HEK293 (cell line): ENCODE data around the gene CCN2.

Source experiments
- CTCF ChIA-PET: fragments of 350-600 bp; formaldehyde crosslinking; extraction: SDS; loops from one replicate; lab custom pipeline; 2021; ENCODE audit warnings: antibody characterized with exemption; lab: Yijun Ruan, JAX
- POLR2A ChIA-PET: fragments of 300-600 bp; formaldehyde crosslinking; extraction: SDS; loops from one replicate; lab custom pipeline; 2020; ENCODE audit warnings: antibody characterized with exemption, inconsistent platforms; lab: Yijun Ruan, JAX
- H3K27ac ChIP-seq: fragments of 200-500 bp; sonication (Bioruptor generic); 2 replicates; pipeline ENCODE4 v1.5.1; 2014; ENCODE audit warnings: low read depth, low read length, control low read depth, inconsistent platforms; ENCODE audit errors: extremely low read depth
- H3K36me3 ChIP-seq, 2 experiments: fragments of 200-500 bp in 1 of 2; sonication (Bioruptor generic) in 1 of 2; 1 replicate in 1 of 2; 2 replicates in 1 of 2; pipeline ENCODE4 v1.5.1; 2014 to 2017; ENCODE audit warnings: inconsistent platforms in 2 of 2, low read length in 2 of 2; ENCODE audit not compliant: control insufficient read depth in 2 of 2, insufficient read depth in 1 of 2
- H3K4me1 ChIP-seq: fragments of 200-500 bp; sonication (Bioruptor generic); 2 replicates; pipeline ENCODE4 v1.5.1; 2014; ENCODE audit warnings: mild to moderate bottlenecking, low read length, inconsistent platforms; ENCODE audit not compliant: control insufficient read depth, insufficient read depth
- H3K4me3 ChIP-seq: 2 replicates; pipeline ENCODE4 v1.5.1; 2011; ENCODE audit warnings: low read depth, mild to moderate bottlenecking, control low read depth, low read length, moderate library complexity
- H3K9me3 ChIP-seq: fragments of 200-500 bp; sonication (Bioruptor generic); 2 replicates; pipeline ENCODE4 v1.5.1; 2014; ENCODE audit warnings: low read depth, low read length, inconsistent platforms; ENCODE audit not compliant: control insufficient read depth, insufficient read depth
- BCL11A ChIP-seq: fragments of 450-650 bp; formaldehyde crosslinking; IDR thresholded peaks from 2 replicates; pipeline ENCODE4 v1.5.1; 2016; ENCODE audit warnings: low read depth, missing biosample characterization, missing genetic modification characterization
- HOXD13 ChIP-seq: sonication (generic); formaldehyde crosslinking; IDR thresholded peaks from 2 replicates; pipeline ENCODE4 v1.8.0; 2022; ENCODE audit warnings: missing genetic modification reagents, borderline replicate concordance
- KLF1 ChIP-seq: fragments of 450-650 bp; formaldehyde crosslinking; IDR thresholded peaks from 2 replicates; pipeline ENCODE4 v1.5.1; 2016; ENCODE audit warnings: missing biosample characterization, missing genetic modification characterization
- KLF7 ChIP-seq: fragments of 450-650 bp; formaldehyde crosslinking; IDR thresholded peaks from 2 replicates; pipeline ENCODE4 v1.5.1; 2016; ENCODE audit warnings: missing biosample characterization, missing genetic modification characterization, borderline replicate concordance
- MEIS1 ChIP-seq: sonication (generic); formaldehyde crosslinking; IDR thresholded peaks from 2 replicates; pipeline ENCODE4 v1.8.1; 2022; ENCODE audit warnings: missing genetic modification reagents, mild to moderate bottlenecking, borderline replicate concordance
- REPIN1 ChIP-seq: fragments of 450-650 bp; formaldehyde crosslinking; IDR thresholded peaks from 2 replicates; pipeline ENCODE4 v1.5.1; 2017; ENCODE audit warnings: missing biosample characterization, missing genetic modification characterization, low read depth
- REST ChIP-seq: fragments of 450-650 bp; formaldehyde crosslinking; IDR thresholded peaks from 2 replicates; pipeline ENCODE4 v1.5.1; 2016; ENCODE audit warnings: missing biosample characterization, missing genetic modification characterization
- SP2 ChIP-seq: fragments of 450-650 bp; formaldehyde crosslinking; IDR thresholded peaks from 2 replicates; pipeline ENCODE4 v1.5.1; 2016; ENCODE audit warnings: missing biosample characterization, missing genetic modification characterization
- TRIM28 ChIP-seq: IDR thresholded peaks from 2 replicates; pipeline ENCODE4 v1.6.1; 2011; ENCODE audit warnings: low read length, control low read depth, borderline replicate concordance
- ZNF133 ChIP-seq: fragments of 450-650 bp; formaldehyde crosslinking; IDR thresholded peaks from 2 replicates; pipeline ENCODE4 v1.5.1; 2016; ENCODE audit warnings: missing biosample characterization, missing genetic modification characterization
- ZNF157 ChIP-seq: fragments of 450-650 bp; formaldehyde crosslinking; IDR thresholded peaks from 2 replicates; pipeline ENCODE4 v1.5.1; 2016; ENCODE audit warnings: missing biosample characterization, missing genetic modification characterization
- ZNF19 ChIP-seq: fragments of 450-650 bp; formaldehyde crosslinking; IDR thresholded peaks from 2 replicates; pipeline ENCODE4; 2016; ENCODE audit warnings: missing biosample characterization, missing genetic modification characterization, low read depth
- ZNF2 ChIP-seq: fragments of 450-650 bp; formaldehyde crosslinking; IDR thresholded peaks from 2 replicates; pipeline ENCODE4 v1.5.1; 2016; ENCODE audit warnings: missing biosample characterization, missing genetic modification characterization
- ZNF202 ChIP-seq: fragments of 450-650 bp; formaldehyde crosslinking; IDR thresholded peaks from 2 replicates; pipeline ENCODE4 v1.5.1; 2016; ENCODE audit warnings: missing biosample characterization, missing genetic modification characterization, borderline replicate concordance
- ZNF239 ChIP-seq: fragments of 450-650 bp; formaldehyde crosslinking; IDR thresholded peaks from 2 replicates; pipeline ENCODE4 v1.5.1; 2016; ENCODE audit warnings: missing biosample characterization, missing genetic modification characterization
- ZNF26 ChIP-seq: fragments of 450-650 bp; formaldehyde crosslinking; IDR thresholded peaks from 2 replicates; pipeline ENCODE4 v1.5.1; 2016; ENCODE audit warnings: missing biosample characterization, missing genetic modification characterization
- ZNF37A ChIP-seq: fragments of 450-650 bp; IDR thresholded peaks from 2 replicates; pipeline ENCODE4 v1.5.1; 2018; ENCODE audit warnings: missing biosample characterization, missing genetic modification characterization
- ZNF48 ChIP-seq: fragments of 450-650 bp; formaldehyde crosslinking; IDR thresholded peaks from 2 replicates; pipeline ENCODE4 v1.5.1; 2016; ENCODE audit warnings: missing biosample characterization, missing genetic modification characterization
- ZNF510 ChIP-seq: fragments of 450-650 bp; formaldehyde crosslinking; IDR thresholded peaks from 2 replicates; pipeline ENCODE4 v1.5.1; 2018; ENCODE audit warnings: mild to moderate bottlenecking, missing genetic modification characterization, missing biosample characterization; ENCODE audit not compliant: insufficient replicate concordance
- ZNF529 ChIP-seq: fragments of 450-650 bp; formaldehyde crosslinking; IDR thresholded peaks from 2 replicates; pipeline ENCODE4 v1.5.1; 2017; ENCODE audit warnings: missing genetic modification characterization, missing biosample characterization; ENCODE audit not compliant: insufficient replicate concordance
- ZNF530 ChIP-seq: fragments of 450-650 bp; formaldehyde crosslinking; IDR thresholded peaks from 2 replicates; pipeline ENCODE4 v1.5.1; 2016; ENCODE audit warnings: low read depth, missing biosample characterization, missing genetic modification characterization
- ZNF639 ChIP-seq: fragments of 450-650 bp; formaldehyde crosslinking; IDR thresholded peaks from 2 replicates; pipeline ENCODE4 v1.5.1; 2016; ENCODE audit warnings: missing biosample characterization, missing genetic modification characterization
- ZNF677 ChIP-seq: fragments of 450-650 bp; IDR thresholded peaks from 2 replicates; pipeline ENCODE4 v1.5.0; 2018; ENCODE audit warnings: missing biosample characterization, mild to moderate bottlenecking, missing genetic modification characterization, moderate library complexity
- ZNF704 ChIP-seq: fragments of 450-650 bp; formaldehyde crosslinking; IDR thresholded peaks from 2 replicates; pipeline ENCODE4 v1.5.1; 2016; ENCODE audit warnings: missing biosample characterization, missing genetic modification characterization
- ZNF76 ChIP-seq: fragments of 450-650 bp; formaldehyde crosslinking; IDR thresholded peaks from 2 replicates; pipeline ENCODE4; 2016; ENCODE audit warnings: low read depth, missing biosample characterization, missing genetic modification characterization, borderline replicate concordance
- ZNF791 ChIP-seq: fragments of 450-650 bp; formaldehyde crosslinking; IDR thresholded peaks from 2 replicates; pipeline ENCODE4 v1.5.1; 2016; ENCODE audit warnings: missing biosample characterization, missing genetic modification characterization
- ZSCAN18 ChIP-seq: fragments of 450-650 bp; formaldehyde crosslinking; IDR thresholded peaks from 2 replicates; pipeline ENCODE4 v1.5.1; 2016; ENCODE audit warnings: missing biosample characterization, missing genetic modification characterization

CCN2 gene

GRCh38 chr6:131997429-131998153 lies 46.4 kb upstream of the CCN2 start:
- no peaks in the 10 kb centered on the region for H3K9me3 ChIP-seq
- H3K4me3 ChIP-seq = no peak overlapping the region
- CTCF ChIA-PET = interaction anchor here (0.6 to 1.5 kb wide), 3 partner anchors 10 to 282 kb away, joined by 3 to 4 read pairs (median 4); no protein-coding TSS in a partner anchor
- no peaks in the 10 kb centered on the region for H3K36me3 ChIP-seq
- no peak for TF ChIP-seq ZSCAN18 (tag by site-specific recombination)
- TF ChIP-seq BCL11A (tag by site-specific recombination) = no peak
- no peak for TF ChIP-seq KLF1 (tag by site-specific recombination)
- no peak for TF ChIP-seq ZNF48
- TF ChIP-seq REPIN1 (tag by site-specific recombination) = no peak
- no peak for TF ChIP-seq SP2 (tag by site-specific recombination)
- TF ChIP-seq ZNF530 (tag by site-specific recombination) = no peak
- no peak for TF ChIP-seq ZNF133 (tag by site-specific recombination)
- no peak for TF ChIP-seq ZNF529 (tag by site-specific recombination)
- no peak for TF ChIP-seq ZNF26 (tag by site-specific recombination)
- TF ChIP-seq ZNF510 (tag by site-specific recombination) = no peak
- TF ChIP-seq ZNF157 (tag by site-specific recombination) = no peak
- no peak for TF ChIP-seq KLF7 (tag by site-specific recombination)
- no peak for TF ChIP-seq ZNF791
- TF ChIP-seq TRIM28 = no peak
- no peak for TF ChIP-seq ZNF239 (tag by site-specific recombination)
- no peak for TF ChIP-seq REST (tag by site-specific recombination)
- TF ChIP-seq, all 188 proteins: peak for 0
- H3K27ac ChIP-seq = no peak overlapping the region
- no peaks in the 10 kb centered on the region for H3K4me1 ChIP-seq
- POLR2A ChIA-PET = interaction anchor here (1.0 kb wide), 1 partner anchor 46 kb away, joined by 4 read pairs; the partner anchor contains the start of gene CCN2

- H3K27ac ChIP-seq = no peak overlapping the region
- no peaks in the 10 kb centered on the region for H3K9me3 ChIP-seq
- ChIA-PET CTCF (no interaction called here), POLR2A (interaction anchor here (0.7 kb wide), 1 partner anchor 44 kb away, joined by 3 read pairs; no protein-coding TSS in a partner anchor)
- H3K4me1 ChIP-seq = no peaks in the 10 kb centered on the region
- no peak overlapping the region for H3K4me3 ChIP-seq
- H3K36me3 ChIP-seq = no peaks in the 10 kb centered on the region
- no peak for TF ChIP-seq ZNF76 (tag by site-specific recombination)
- TF ChIP-seq ZNF202 (tag by site-specific recombination) = no peak
- TF ChIP-seq ZNF704 (tag by site-specific recombination) = no peak
- TF ChIP-seq ZNF19 = no peak
- TF ChIP-seq ZNF37A (tag by site-specific recombination) = no peak
- no peak for TF ChIP-seq ZNF639 (tag by site-specific recombination)
- TF ChIP-seq HOXD13 = no peak
- no peak for TF ChIP-seq ZNF677 (tag by site-specific recombination)
- TF ChIP-seq ZNF791 = no peak
- TF ChIP-seq MEIS1 (CRISPR knock-in tag) = no peak
- TF ChIP-seq ZNF2 (tag by site-specific recombination) = no peak
Observed at GRCh38 chr6:131995917-131996316, 44.7 kb upstream of the CCN2 start.
